ENCODE results near the gene NKAIN4.

DNA sequence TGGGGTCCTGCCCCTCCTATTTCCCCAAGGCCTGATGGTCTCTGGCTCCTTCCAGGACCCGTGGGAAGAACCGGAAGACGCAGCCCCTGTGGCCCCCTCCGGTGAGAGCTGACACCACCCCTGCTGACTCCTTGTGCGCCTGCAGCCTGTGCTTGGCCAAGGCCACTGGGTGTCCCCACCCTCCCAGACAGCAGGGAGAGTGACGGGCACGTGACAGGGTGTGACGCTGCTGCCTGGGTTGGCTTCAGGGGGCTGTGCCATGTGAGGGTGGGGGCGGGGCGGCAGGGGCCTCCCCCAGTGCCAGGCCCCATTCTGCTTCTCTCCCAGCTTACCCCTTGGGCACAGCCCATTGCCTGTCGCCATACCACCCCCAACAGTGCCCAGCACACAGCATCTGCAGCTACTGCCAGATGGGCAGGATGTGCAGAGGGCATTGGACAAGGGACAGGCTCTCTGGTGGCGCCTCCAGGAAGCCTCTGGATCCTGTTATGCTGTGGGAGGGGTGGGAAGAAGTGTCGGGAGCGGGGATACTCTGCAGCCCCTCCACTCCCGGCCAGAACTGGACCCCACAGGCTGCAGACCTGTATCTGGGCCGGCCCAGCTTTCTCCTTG, 15.6 kb downstream of the NKAIN4 start:
- TF ChIP-seq CTCF (conservative IDR thresholded peaks at IDR 0.05; ENCODE audit: low read length), result no peak
- no peak for TF ChIP-seq EZH2phosphoT487 (IDR thresholded peaks at IDR 0.05; ENCODE audit: borderline replicate concordance, low read depth, low read length)

All from OCI-LY7 (cell line).